DOHH2 (cell line): ENCODE results near the gene MDP1.

Experiments used
- EZH2phosphoT487 ChIP-seq: fragments of 200-600 bp; sonication (generic); IDR thresholded peaks from 2 replicates; pipeline ENCODE4 v1.6.1; 2017; ENCODE audit warnings: borderline replicate concordance, mild to moderate bottlenecking, antibody characterized with exemption, low read length, moderate library complexity, mixed read lengths
- TF ChIP-seq, protein P1 (sequence below): fragments of 200-600 bp; sonication (generic); IDR thresholded peaks from one replicate; pipeline ENCODE4 v1.5.1; 2014; ENCODE audit warnings: antibody characterized with exemption, mild to moderate bottlenecking, low read depth, low read length; ENCODE audit not compliant: poor library complexity, severe bottlenecking

- TF ChIP-seq, protein P1, sequence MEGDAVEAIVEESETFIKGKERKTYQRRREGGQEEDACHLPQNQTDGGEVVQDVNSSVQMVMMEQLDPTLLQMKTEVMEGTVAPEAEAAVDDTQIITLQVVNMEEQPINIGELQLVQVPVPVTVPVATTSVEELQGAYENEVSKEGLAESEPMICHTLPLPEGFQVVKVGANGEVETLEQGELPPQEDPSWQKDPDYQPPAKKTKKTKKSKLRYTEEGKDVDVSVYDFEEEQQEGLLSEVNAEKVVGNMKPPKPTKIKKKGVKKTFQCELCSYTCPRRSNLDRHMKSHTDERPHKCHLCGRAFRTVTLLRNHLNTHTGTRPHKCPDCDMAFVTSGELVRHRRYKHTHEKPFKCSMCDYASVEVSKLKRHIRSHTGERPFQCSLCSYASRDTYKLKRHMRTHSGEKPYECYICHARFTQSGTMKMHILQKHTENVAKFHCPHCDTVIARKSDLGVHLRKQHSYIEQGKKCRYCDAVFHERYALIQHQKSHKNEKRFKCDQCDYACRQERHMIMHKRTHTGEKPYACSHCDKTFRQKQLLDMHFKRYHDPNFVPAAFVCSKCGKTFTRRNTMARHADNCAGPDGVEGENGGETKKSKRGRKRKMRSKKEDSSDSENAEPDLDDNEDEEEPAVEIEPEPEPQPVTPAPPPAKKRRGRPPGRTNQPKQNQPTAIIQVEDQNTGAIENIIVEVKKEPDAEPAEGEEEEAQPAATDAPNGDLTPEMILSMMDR = no peak
- TF ChIP-seq EZH2phosphoT487 = no peak
Observed at GRCh38 chr14:24255931-24256711, 40.3 kb upstream of the MDP1 start.
